ENCODE results near the gene ALK.

ALK gene

DNA sequence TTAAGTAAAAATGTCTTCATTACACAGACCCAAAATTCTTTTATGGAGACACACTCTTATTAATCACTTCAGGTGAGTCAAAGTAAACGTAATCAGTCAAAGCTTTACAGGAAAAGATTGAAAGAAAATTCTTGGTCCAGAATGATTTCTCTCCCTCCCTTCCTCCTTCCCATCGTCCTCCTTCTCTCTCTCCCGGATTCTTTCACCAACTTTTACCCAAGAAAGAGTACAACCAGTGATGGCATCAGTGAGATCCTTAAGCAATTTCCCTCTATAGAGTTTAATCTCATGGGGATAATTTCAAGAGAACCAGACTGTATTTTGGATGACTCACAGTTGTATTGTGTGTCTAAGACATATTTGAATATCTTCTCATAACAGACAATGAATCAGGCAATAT, 258.1 kb downstream of the ALK start:
- in situ Hi-C loops (cut with MboI; ENCODE audit: low sequenced_read_pairs) = no loop called here

GRCh38 chr2:29662861-29663260, 258.5 kb downstream of the ALK start:
- in situ Hi-C loops (cut with MboI; ENCODE audit: low sequenced_read_pairs) = no loop called here

DNA sequence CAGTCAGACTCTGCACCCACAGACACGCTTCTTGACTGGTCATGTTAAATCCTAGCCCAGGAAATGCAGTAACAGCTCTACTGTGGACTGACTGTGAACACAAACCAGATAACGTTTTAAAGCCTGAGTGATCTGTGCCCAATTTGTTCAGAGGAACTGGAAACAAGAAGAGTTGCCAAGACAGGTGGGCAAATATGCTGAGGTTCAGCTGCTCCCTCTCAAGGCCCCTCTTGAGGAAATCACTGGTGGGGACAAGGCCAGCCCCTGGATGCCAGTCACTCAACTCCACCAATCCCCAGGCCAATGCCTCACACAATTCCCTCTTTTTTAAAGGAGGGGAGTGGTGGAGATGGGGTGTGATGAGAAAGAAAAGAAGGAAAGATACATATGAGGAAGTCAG, 261.2 kb downstream of the ALK start:
- in situ Hi-C loops (cut with MboI; ENCODE audit: low sequenced_read_pairs) = no loop called here

DNA sequence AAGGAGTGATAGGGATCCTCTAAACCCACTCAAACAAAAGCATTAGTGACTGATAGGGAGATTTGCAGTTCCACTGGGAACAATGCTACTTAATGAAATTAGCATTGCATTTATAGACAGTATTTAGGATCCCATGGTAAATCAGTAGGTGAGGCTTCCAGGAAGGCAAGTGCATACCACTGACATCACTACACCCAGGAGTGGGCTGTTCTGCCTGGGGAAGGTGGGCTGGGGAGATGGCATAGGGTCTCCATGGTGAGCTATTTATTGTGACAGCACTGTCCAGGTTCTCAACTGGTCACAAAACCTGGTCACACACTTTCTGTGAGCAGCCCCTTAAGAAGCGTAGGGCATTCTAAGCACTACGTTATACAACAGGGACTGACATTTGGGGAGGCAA, 262.2 kb downstream of the ALK start:
- in situ Hi-C loops (cut with MboI; ENCODE audit: low sequenced_read_pairs) = no loop called here

GRCh38 chr2:29657674-29658073, 263.7 kb downstream of the ALK start:
- in situ Hi-C loops (cut with MboI; ENCODE audit: low sequenced_read_pairs) = no loop called here

GRCh38 chr2:29655391-29656086, 265.8 kb downstream of the ALK start:
- in situ Hi-C loops (cut with MboI; ENCODE audit: low sequenced_read_pairs) = no loop called here

DNA sequence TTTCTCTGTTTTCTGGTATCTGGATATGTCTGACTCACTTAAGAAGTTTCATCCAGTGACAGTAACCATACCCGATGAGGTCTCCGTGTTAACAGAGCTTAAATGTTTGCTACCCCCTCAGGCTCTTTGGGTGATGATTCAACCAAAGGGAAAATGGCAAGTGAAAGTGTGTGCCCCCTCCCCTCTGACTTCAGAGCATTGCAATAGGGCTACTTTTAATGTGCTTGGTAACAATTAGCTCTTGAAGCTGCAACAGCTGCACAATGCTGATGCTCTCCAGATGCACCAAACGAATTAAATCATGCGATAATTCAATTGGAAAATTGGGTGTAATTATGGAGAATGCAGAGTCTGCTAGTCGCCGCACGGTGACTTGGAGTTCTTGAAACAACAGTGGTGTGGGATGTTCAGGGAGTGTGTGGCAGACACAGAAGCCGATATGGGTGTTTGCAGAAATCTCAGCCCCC, 270.7 kb downstream of the ALK start:
- in situ Hi-C loops (cut with MboI; ENCODE audit: low sequenced_read_pairs) = no loop called here

DNA sequence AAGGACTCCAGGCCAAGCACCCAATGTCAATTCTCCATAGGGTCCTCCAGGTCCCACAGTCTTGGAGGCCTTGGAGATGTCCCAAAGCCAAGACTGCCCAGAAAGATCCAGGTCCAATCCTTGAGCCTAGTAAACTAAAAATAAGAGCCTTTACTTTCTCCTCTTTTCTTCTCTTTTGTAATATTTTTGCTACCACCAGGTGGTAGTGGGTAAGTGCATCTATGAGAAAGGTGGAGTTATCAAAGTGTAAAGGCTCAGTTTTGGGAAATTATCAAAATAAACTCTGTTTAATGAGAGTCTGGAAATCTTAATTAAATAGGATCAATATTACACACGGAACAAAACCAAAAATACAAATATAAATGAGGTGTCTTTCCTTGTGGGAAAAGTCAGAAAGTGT, 276.4 kb downstream of the ALK start:
- in situ Hi-C loops (cut with MboI; ENCODE audit: low sequenced_read_pairs) = no loop called here

GRCh38 chr2:29643196-29643595, 278.2 kb downstream of the ALK start:
- in situ Hi-C loops (cut with MboI; ENCODE audit: low sequenced_read_pairs) = no loop called here

DNA sequence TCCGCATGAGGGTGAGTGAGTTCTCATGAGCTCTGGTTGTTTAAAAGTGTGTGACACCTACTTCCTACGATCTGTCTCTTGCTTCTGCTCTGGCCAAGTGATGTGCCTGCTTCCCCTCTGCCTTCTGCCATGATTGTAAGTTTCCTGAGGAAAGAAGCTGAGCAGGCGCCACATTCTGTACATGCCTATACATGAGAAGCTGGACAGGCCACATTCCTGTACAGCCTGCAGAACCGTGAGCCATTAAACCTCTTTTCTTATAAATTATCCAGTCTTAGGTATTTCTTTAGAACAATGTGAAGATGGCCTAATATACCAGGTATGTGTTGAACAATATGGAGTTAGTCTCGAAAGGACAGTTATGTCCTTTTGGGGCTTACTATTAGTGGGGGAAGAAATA, 281.0 kb downstream of the ALK start:
- in situ Hi-C loops (cut with MboI; ENCODE audit: low sequenced_read_pairs) = no loop called here

DNA sequence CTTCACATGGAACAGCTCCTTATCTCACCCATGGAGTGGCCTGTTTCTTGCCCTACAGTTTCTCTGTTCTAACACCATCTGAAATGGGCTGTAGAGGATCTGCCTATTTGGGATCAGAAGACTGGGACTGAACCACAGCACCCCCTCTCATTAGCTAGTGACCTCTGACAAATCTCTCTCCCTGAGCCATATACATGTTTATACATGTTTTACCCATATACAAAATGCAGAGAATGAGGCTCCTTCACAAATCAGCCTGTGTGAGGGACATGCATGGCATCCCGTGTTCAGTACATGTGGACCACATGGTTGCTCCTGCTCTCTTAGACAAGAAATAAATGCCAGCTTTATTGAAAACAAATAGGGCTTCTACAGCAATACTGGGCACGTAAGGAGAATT, 282.7 kb downstream of the ALK start:
- in situ Hi-C loops (cut with MboI; ENCODE audit: low sequenced_read_pairs) = no loop called here

- in situ Hi-C loops (cut with MboI; ENCODE audit: low sequenced_read_pairs) = no loop called here
These were observed 286.5 kb downstream of the ALK start for GRCh38 chr2:29634916-29635315.

- in situ Hi-C loops (cut with MboI; ENCODE audit: low sequenced_read_pairs) = no loop called here
These were observed 289.4 kb downstream of the ALK start for GRCh38 chr2:29632018-29632417.

- in situ Hi-C loops (cut with MboI; ENCODE audit: low sequenced_read_pairs) = no loop called here
These were observed 291.9 kb downstream of the ALK start for GRCh38 chr2:29629495-29629894.

- in situ Hi-C loops (cut with MboI; ENCODE audit: low sequenced_read_pairs) = no loop called here
These were observed 292.5 kb downstream of the ALK start for GRCh38 chr2:29628862-29629261.

- in situ Hi-C loops (cut with MboI; ENCODE audit: low sequenced_read_pairs) = no loop called here
These were observed 293.2 kb downstream of the ALK start for GRCh38 chr2:29628108-29628745.

- in situ Hi-C loops (cut with MboI; ENCODE audit: low sequenced_read_pairs) = no loop called here
These were observed 294.1 kb downstream of the ALK start for GRCh38 chr2:29627279-29627711.

- in situ Hi-C loops (cut with MboI; ENCODE audit: low sequenced_read_pairs) = no loop called here
These were observed 300.5 kb downstream of the ALK start for GRCh38 chr2:29620890-29621289.

GRCh38 chr2:29619689-29620088, 301.7 kb downstream of the ALK start:
- in situ Hi-C loops (cut with MboI; ENCODE audit: low sequenced_read_pairs) = no loop called here

DNA sequence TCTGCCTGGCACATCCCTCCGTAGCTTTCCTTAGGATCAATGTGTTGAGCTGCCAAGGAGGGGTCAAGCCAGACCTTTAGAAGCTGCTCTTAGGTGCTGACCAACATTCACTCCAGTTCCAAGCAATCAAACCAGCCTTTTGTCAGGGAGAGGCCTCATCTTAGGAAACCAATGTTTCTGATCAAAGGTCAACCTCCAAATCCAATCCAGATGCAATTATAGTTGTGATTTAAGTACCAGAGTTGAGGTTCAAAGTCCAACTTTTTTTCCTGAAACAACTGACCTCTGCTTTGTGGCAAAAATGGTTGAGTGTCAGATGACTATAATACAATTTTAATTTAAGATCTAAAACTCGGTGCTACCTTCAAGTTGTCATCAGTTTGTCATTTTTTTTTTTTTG, 303.4 kb downstream of the ALK start:
- in situ Hi-C loops (cut with MboI; ENCODE audit: low sequenced_read_pairs) = no loop called here

DNA sequence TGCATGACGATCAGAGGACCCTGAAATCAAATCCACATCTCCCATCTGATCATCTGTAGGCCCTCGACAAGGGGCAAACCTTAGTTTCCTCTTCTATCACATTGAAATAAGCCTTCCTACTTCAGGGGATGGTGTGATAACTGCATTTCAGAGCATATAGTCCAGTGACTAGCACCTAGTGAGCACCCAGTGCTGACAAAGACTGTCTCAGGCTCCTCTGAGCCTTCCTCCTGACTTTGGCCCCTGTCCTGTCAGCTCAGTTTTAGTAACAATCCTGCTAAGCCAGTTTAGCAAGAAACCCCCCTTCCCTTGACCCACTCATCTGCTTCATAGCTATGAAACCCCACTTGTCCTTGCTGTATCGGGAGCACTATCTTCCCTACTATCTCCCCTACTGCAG, 304.0 kb downstream of the ALK start:
- in situ Hi-C loops (cut with MboI; ENCODE audit: low sequenced_read_pairs) = no loop called here

- in situ Hi-C loops (cut with MboI; ENCODE audit: low sequenced_read_pairs) = no loop called here
These were observed 304.8 kb downstream of the ALK start for GRCh38 chr2:29616569-29616968.

DNA sequence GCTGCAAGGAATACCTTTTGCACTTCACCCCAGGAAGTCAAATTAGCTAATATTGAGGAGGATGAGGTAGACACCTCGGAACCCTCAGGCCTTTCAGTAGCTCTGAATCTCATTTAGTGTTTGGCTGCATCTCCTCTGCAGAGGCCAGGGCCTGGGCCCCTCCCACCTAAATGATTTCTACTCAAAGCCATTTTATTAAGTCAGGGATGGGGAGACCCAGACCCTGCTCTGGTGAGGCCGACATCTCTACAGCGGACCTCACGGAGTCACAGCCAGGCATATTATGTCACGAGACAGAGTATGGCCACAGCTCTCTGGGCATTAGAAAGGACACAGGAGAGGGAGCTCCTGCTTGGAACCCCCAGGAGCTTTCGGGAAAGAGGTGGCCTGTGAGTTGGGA, 305.5 kb downstream of the ALK start:
- in situ Hi-C loops (cut with MboI; ENCODE audit: low sequenced_read_pairs) = no loop called here
